MCF 10A (cell line): Measurements from ENCODE around the gene NOD2. TPM values are rescaled to one million over a fixed set of nuclear protein-coding genes. Genes with fewer than 3 reads are reported as not detected.

ENCODE experiments used
- BruUV-seq: library from RNA; stranded (reverse); fragments of 400-500 nt; replicated peaks from 2 replicates; lab custom pipeline; 2021; lab: Mats Ljungman, UMichigan
- CTCF ChIA-PET: fragments of 300-600 bp; sonication (Branson Sonifier 250); formaldehyde crosslinking; extraction: SDS; loops from one replicate; lab custom pipeline; 2021; ENCODE audit warnings: antibody characterized with exemption, inconsistent platforms; lab: Yijun Ruan, JAX
- POLR2A ChIA-PET: fragments of 300-600, 350-650 bp; sonication (Branson Sonifier 250); formaldehyde crosslinking; extraction: SDS; loops from one replicate; lab custom pipeline; 2020; ENCODE audit warnings: antibody characterized with exemption, inconsistent platforms; lab: Yijun Ruan, JAX
- DNase-seq: peaks from one replicate; pipeline ENCODE4 v3.0.0-alpha.2; 2018; ENCODE audit not compliant: unreplicated experiment
- H3K27ac Mint-ChIP-seq: one replicate; pipeline ENCODE4 v1.8.0; 2022; ENCODE audit warnings: mild to moderate bottlenecking, low read depth, mixed read lengths; ENCODE audit not compliant: unreplicated experiment
- H3K27me3 Mint-ChIP-seq: one replicate; pipeline ENCODE4 v1.8.0; 2022; ENCODE audit warnings: mixed read lengths; ENCODE audit not compliant: insufficient read depth, unreplicated experiment
- H3K36me3 Mint-ChIP-seq: one replicate; pipeline ENCODE4 v1.8.0; 2022; ENCODE audit warnings: mild to moderate bottlenecking, moderate library complexity, mixed read lengths; ENCODE audit not compliant: insufficient read depth, unreplicated experiment
- H3K4me1 Mint-ChIP-seq: one replicate; pipeline ENCODE4 v1.8.0; 2022; ENCODE audit warnings: mixed read lengths; ENCODE audit not compliant: insufficient read depth, unreplicated experiment
- H3K4me3 Mint-ChIP-seq: one replicate; pipeline ENCODE4 v1.8.0; 2022; ENCODE audit warnings: mild to moderate bottlenecking, moderate library complexity, mixed read lengths; ENCODE audit not compliant: unreplicated experiment
- H3K9me3 Mint-ChIP-seq: one replicate; pipeline ENCODE4 v1.8.0; 2022; ENCODE audit warnings: mixed read lengths; ENCODE audit not compliant: unreplicated experiment
- CTCF ChIP-seq: fragments of 200-600 bp; IDR thresholded peaks from one replicate; pipeline ENCODE4 v1.8.0; 2022; ENCODE audit warnings: antibody characterized with exemption, mild to moderate bottlenecking; ENCODE audit not compliant: unreplicated experiment
- intact Hi-C: fragments of 100-400 bp; cut with micrococcal nuclease; formaldehyde crosslinking; loops from 2 replicates; pipeline ENCODE4 v1.14.1; 2022
- total RNA-seq: library from RNA; stranded (reverse); gene quantifications from 2 replicates; pipeline ENCODE4 v1.2.3, GENCODE V29; 2022

The NOD2 gene
- total RNA-seq, 1 experiment from 2014 or later, result 1.7 TPM

- Mint-ChIP-seq H3K27me3 (no peaks in the 10 kb centered on the region), H3K36me3 (peaks cover 14% of the 10 kb centered on the region), H3K27ac (no peak overlapping the region), H3K9me3 (no peaks in the 10 kb centered on the region), H3K4me3 (no peak overlapping the region), H3K4me1 (no peaks in the 10 kb centered on the region)
- ChIA-PET CTCF (interaction anchor here (1.6 kb wide), 1 partner anchor 35 kb away, joined by 6 read pairs; no protein-coding TSS in a partner anchor), POLR2A (no interaction called here)
- DNase-seq, result no peak
- TF ChIP-seq CTCF, result no peak
- intact Hi-C loops, result no loop called here
- no TSS peak for BruUV-seq
Measured at GRCh38 chr16:50771366-50771765, 78.0 kb downstream of the NOD2 start.

GRCh38 chr16:50774405-50774804 lies 81.0 kb downstream of the NOD2 start:
- POLR2A ChIA-PET, result no interaction called here
- no peaks in the 10 kb centered on the region for H3K4me1 Mint-ChIP-seq

DNA sequence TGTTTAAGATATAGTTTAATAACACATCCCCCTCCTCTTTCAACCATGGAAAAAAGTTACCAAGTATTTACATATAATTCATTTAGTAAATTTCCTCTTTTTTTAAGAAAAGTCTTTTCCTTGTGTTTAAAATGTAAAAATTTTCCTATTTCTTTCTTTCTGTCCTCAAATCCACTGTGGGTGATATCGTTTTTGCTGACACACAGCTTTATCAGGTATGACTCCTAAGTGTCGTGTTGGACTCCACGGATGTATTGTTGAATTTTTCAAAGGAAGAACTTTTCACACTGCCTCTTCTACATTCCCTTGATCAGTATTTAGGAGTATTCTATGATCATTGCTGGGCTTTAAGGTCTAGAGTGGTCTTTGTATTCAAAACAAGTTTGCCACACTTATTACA lies 81.6 kb downstream of the NOD2 start:
- TF ChIP-seq CTCF, result no peak
- peaks cover 25% of the 10 kb centered on the region for H3K36me3 Mint-ChIP-seq
- intact Hi-C loops, result no loop called here
- H3K27me3 Mint-ChIP-seq, result no peaks in the 10 kb centered on the region
- ChIA-PET CTCF (no interaction called here), POLR2A (no interaction called here)
- BruUV-seq, result no TSS peak
- H3K4me3 Mint-ChIP-seq, result no peak overlapping the region
- no peaks in the 10 kb centered on the region for H3K9me3 Mint-ChIP-seq
- no peak overlapping the region for H3K27ac Mint-ChIP-seq
- no peak for DNase-seq
- no peaks in the 10 kb centered on the region for H3K4me1 Mint-ChIP-seq

More at GRCh38 chr16:50774405-50774804, 81.0 kb downstream of the NOD2 start:
- no peak for DNase-seq
- CTCF ChIA-PET, result interaction anchor here (0.6 to 1.1 kb wide), 3 partner anchors 16 to 28 kb away, joined by 3 read pairs; no protein-coding TSS in a partner anchor
- H3K27ac Mint-ChIP-seq, result no peak overlapping the region
- H3K36me3 Mint-ChIP-seq, result peaks cover 19% of the 10 kb centered on the region
- BruUV-seq, result no TSS peak
- no peaks in the 10 kb centered on the region for H3K27me3 Mint-ChIP-seq
- no peaks in the 10 kb centered on the region for H3K9me3 Mint-ChIP-seq
- intact Hi-C loops, result no loop called here
- TF ChIP-seq CTCF, result no peak
- H3K4me3 Mint-ChIP-seq, result no peak overlapping the region

- ChIA-PET CTCF (interaction anchor here (1.0 to 1.4 kb wide), 3 partner anchors 12 to 109 kb away, joined by 3 to 11 read pairs (median 3); no protein-coding TSS in a partner anchor), POLR2A (interaction anchor here (0.7 to 1.8 kb wide), 2 partner anchors 8 to 31 kb away, joined by 4 to 5 read pairs; no protein-coding TSS in a partner anchor)
- no peaks in the 10 kb centered on the region for H3K27me3 Mint-ChIP-seq
- BruUV-seq, result no TSS peak
- TF ChIP-seq CTCF, result no peak
- no peaks in the 10 kb centered on the region for H3K4me1 Mint-ChIP-seq
- H3K36me3 Mint-ChIP-seq, result peaks cover 35% of the 10 kb centered on the region
- DNase-seq, result no peak
- H3K9me3 Mint-ChIP-seq, result no peaks in the 10 kb centered on the region
- H3K4me3 Mint-ChIP-seq, result no peak overlapping the region
- H3K27ac Mint-ChIP-seq, result no peak overlapping the region
- intact Hi-C loops, result no loop called here
Measured at GRCh38 chr16:50776037-50776436, 82.6 kb downstream of the NOD2 start.
